SK-N-SH (cell line): ENCODE data around the gene GTF2F2. TPM values are rescaled to one million over a fixed set of nuclear protein-coding genes. Genes with fewer than 3 reads are reported as not detected.

Experiments used
- CTCF ChIA-PET: fragments of 300-600, 350-600 bp; formaldehyde crosslinking; extraction: SDS; loops from one replicate; lab custom pipeline; 2021; lab: Yijun Ruan, JAX
- POLR2A ChIA-PET: fragments of 350-600 bp; sonication (Branson Sonifier 250); formaldehyde crosslinking; extraction: SDS; loops from one replicate; lab custom pipeline; 2020; ENCODE audit warnings: antibody characterized with exemption, inconsistent platforms; lab: Yijun Ruan, JAX
- DNase-seq: peaks from one replicate; pipeline ENCODE4 v3.0.0; 2012
- H2AFZ ChIP-seq: fragments of 200-600 bp; sonication (generic); 2 replicates; pipeline ENCODE4 v1.8.1; 2016; ENCODE audit warnings: antibody characterized with exemption, mild to moderate bottlenecking, low read depth
- H3F3A ChIP-seq: fragments of 200-600 bp; sonication (generic); replicated peaks from 2 replicates; pipeline ENCODE3; 2016; ENCODE audit warnings: antibody characterized with exemption, mild to moderate bottlenecking; ENCODE audit not compliant: insufficient read depth
- H3K27ac ChIP-seq, 2 experiments: fragments of 200-500 bp in 1 of 2; fragments of 200-600 bp in 1 of 2; sonication (Bioruptor generic) in 1 of 2; sonication (generic), shearing (Covaris generic) in 1 of 2; 2 replicates each; pipeline versions ENCODE4 v1.5.1 to v1.6.1; 2014 to 2016; ENCODE audit warnings: low read depth in 2 of 2, inconsistent platforms in 1 of 2, low read length in 1 of 2, mild to moderate bottlenecking in 1 of 2, mixed read lengths in 1 of 2
- H3K27me3 ChIP-seq: fragments of 200-600 bp; sonication (generic), shearing (Covaris generic); 2 replicates; pipeline ENCODE4 v1.6.1; 2016; ENCODE audit warnings: mixed run types; ENCODE audit not compliant: insufficient read depth
- H3K36me3 ChIP-seq, 2 experiments: fragments of 200-500 bp in 1 of 2; fragments of 200-600 bp in 1 of 2; sonication (Bioruptor generic) in 1 of 2; sonication (generic) in 1 of 2; replicated peaks in 1 of 2; 2 replicates each; pipeline versions ENCODE3 to v1.5.1; 2014 to 2016; ENCODE audit warnings: low read length in 1 of 2, mild to moderate bottlenecking in 1 of 2; ENCODE audit not compliant: insufficient read depth in 2 of 2, control insufficient read depth in 1 of 2
- H3K4me1 ChIP-seq, 2 experiments: fragments of 200-500 bp in 1 of 2; fragments of 200-600 bp in 1 of 2; sonication (Bioruptor generic) in 1 of 2; sonication (generic), shearing (Covaris generic) in 1 of 2; 2 replicates each; pipeline versions ENCODE4 v1.5.1 to v1.6.1; 2014 to 2016; ENCODE audit warnings: low read depth in 1 of 2, low read length in 1 of 2, mixed run types in 1 of 2; ENCODE audit not compliant: insufficient read depth in 2 of 2, control insufficient read depth in 1 of 2
- H3K4me2 ChIP-seq: fragments of 200-600 bp; sonication (generic), shearing (Covaris generic); 2 replicates; pipeline ENCODE4 v1.6.1; 2017; ENCODE audit warnings: mixed run types
- H3K4me3 ChIP-seq, 2 experiments: fragments of 200-500 bp in 1 of 2; fragments of 200-600 bp in 1 of 2; sonication (Bioruptor generic) in 1 of 2; sonication (generic), shearing (Covaris generic) in 1 of 2; 2 replicates each; pipeline versions ENCODE4 v1.5.1 to v1.8.1; 2014 to 2016; ENCODE audit warnings: low read depth in 2 of 2, inconsistent platforms in 1 of 2, low read length in 1 of 2, mild to moderate bottlenecking in 1 of 2, mixed read lengths in 1 of 2, moderate library complexity in 1 of 2
- H3K79me2 ChIP-seq: fragments of 200-600 bp; sonication (generic); 2 replicates; pipeline ENCODE4 v1.8.1; 2017; ENCODE audit warnings: mild to moderate bottlenecking; ENCODE audit not compliant: insufficient read depth
- H3K9ac ChIP-seq: fragments of 200-600 bp; sonication (generic); 2 replicates; pipeline ENCODE4 v1.6.1; 2017; ENCODE audit warnings: mixed run types
- H3K9me2 ChIP-seq: fragments of 200-600 bp; sonication (generic); 2 replicates; pipeline ENCODE4 v1.6.1; 2017; ENCODE audit warnings: mixed run types
- H3K9me3 ChIP-seq: fragments of 200-600 bp; sonication (generic); 2 replicates; pipeline ENCODE4 v1.6.1; 2017; ENCODE audit warnings: mixed run types, mild to moderate bottlenecking, moderate library complexity
- H4K20me1 ChIP-seq: fragments of 200-600 bp; sonication (generic); 2 replicates; pipeline ENCODE4 v1.6.1; 2017; ENCODE audit warnings: mild to moderate bottlenecking, mixed run types; ENCODE audit not compliant: insufficient read depth
- CHD2 ChIP-seq: fragments of 150-350 bp; IDR thresholded peaks from 2 replicates; pipeline ENCODE4 v1.6.1; 2018; ENCODE audit warnings: low read length; ENCODE audit not compliant: partially characterized antibody
- CTCF ChIP-seq: fragments of 200-600 bp; sonication (generic); IDR thresholded peaks from 2 replicates; pipeline ENCODE4 v1.6.1; 2017; ENCODE audit warnings: antibody characterized with exemption, mild to moderate bottlenecking, moderate library complexity
- ELF1 ChIP-seq: IDR thresholded peaks from 2 replicates; pipeline ENCODE4 v1.4.0; 2012
- EP300 ChIP-seq, 2 experiments: IDR thresholded peaks; 2 replicates each; pipeline versions ENCODE4 v1.4.0 to v1.6.1; 2012; ENCODE audit warnings: borderline replicate concordance in 1 of 2, low read depth in 1 of 2, low read length in 1 of 2
- EZH2phosphoT487 ChIP-seq: fragments of 200-600 bp; sonication (generic); IDR thresholded peaks from 2 replicates; pipeline ENCODE4 v1.6.1; 2017; ENCODE audit warnings: low read depth, mixed run types, mild to moderate bottlenecking, antibody characterized with exemption, moderate library complexity, borderline replicate concordance
- FOSL2 ChIP-seq: IDR thresholded peaks from 2 replicates; pipeline ENCODE4 v1.4.0; 2012; ENCODE audit warnings: low read depth, mild to moderate bottlenecking, moderate library complexity, borderline replicate concordance
- FOXJ3 ChIP-seq: sonication (generic); formaldehyde crosslinking; IDR thresholded peaks from 2 replicates; pipeline ENCODE4 v1.5.1; 2020; ENCODE audit warnings: mild to moderate bottlenecking, missing genetic modification reagents
- FOXM1 ChIP-seq: IDR thresholded peaks from 2 replicates; pipeline ENCODE4 v1.4.0; 2012; ENCODE audit warnings: low read depth, mild to moderate bottlenecking
- GABPA ChIP-seq: IDR thresholded peaks from 2 replicates; pipeline ENCODE4 v1.4.0; 2012; ENCODE audit warnings: low read depth, mild to moderate bottlenecking
- IRF3 ChIP-seq: fragments of 150-350 bp; IDR thresholded peaks from 2 replicates; pipeline ENCODE4 v1.6.1; 2016; ENCODE audit warnings: mild to moderate bottlenecking, low read depth, low read length
- JUND ChIP-seq: IDR thresholded peaks from 2 replicates; pipeline ENCODE4 v1.4.0; 2012
- MAX ChIP-seq: IDR thresholded peaks from 2 replicates; pipeline ENCODE4 v1.4.0; 2012; ENCODE audit warnings: low read depth
- MEF2A ChIP-seq: IDR thresholded peaks from 2 replicates; pipeline ENCODE4 v1.4.0; 2012; ENCODE audit warnings: low read depth, borderline replicate concordance
- NFIC ChIP-seq: IDR thresholded peaks from 2 replicates; pipeline ENCODE4 v1.4.0; 2012; ENCODE audit warnings: borderline replicate concordance
- PBX3 ChIP-seq: IDR thresholded peaks from 2 replicates; pipeline ENCODE4; 2012
- POLR2AphosphoS5 ChIP-seq: IDR thresholded peaks from 2 replicates; pipeline ENCODE4 v1.6.1; 2012; ENCODE audit warnings: low read depth, low read length
- RAD21 ChIP-seq: IDR thresholded peaks from 2 replicates; pipeline ENCODE4 v1.6.1; 2012; ENCODE audit warnings: mild to moderate bottlenecking, low read length
- REST ChIP-seq: IDR thresholded peaks from 2 replicates; pipeline ENCODE4 v1.6.1; 2012; ENCODE audit warnings: mild to moderate bottlenecking, low read depth, low read length, moderate library complexity
- USF1 ChIP-seq: IDR thresholded peaks from 2 replicates; pipeline ENCODE4 v1.4.0; 2012; ENCODE audit warnings: low read depth, borderline replicate concordance
- USF2 ChIP-seq: fragments of 150-350 bp; IDR thresholded peaks from 2 replicates; pipeline ENCODE4 v1.6.1; 2017; ENCODE audit warnings: antibody characterized with exemption, low read length, low read depth, borderline replicate concordance
- YY1 ChIP-seq: IDR thresholded peaks from 2 replicates; pipeline ENCODE4 v1.4.0; 2012; ENCODE audit warnings: low read depth, mild to moderate bottlenecking
- ZBTB33 ChIP-seq: IDR thresholded peaks from 2 replicates; pipeline ENCODE4 v1.4.0; 2012; ENCODE audit warnings: low read depth, borderline replicate concordance
- WGBS: methylation state at CpG from one replicate; pipeline ENCODE4 v1.1.6; 2017; ENCODE audit warnings: low lambda C conversion rate; 5-methylcytosine and 5-hydroxymethylcytosine counted together
- polyA plus RNA-seq, 3 experiments: library from polyadenylated mRNA; depleted of rRNA; stranded (reverse); fragments of >200 nt; gene quantifications; 2 replicates each; pipeline ENCODE4 v1.2.3, GENCODE V29; 2012

Gene GTF2F2
- polyA plus RNA-seq, 1 of the 3 experiments (the other 2 are of a cell fraction) = 24.2 TPM

- Histone ChIP-seq H3K79me2 (no peaks in the 10 kb centered on the region), H3K4me3 (no peak overlapping the region), H3F3A (peaks cover 37% of the 10 kb centered on the region), H4K20me1 (no peaks in the 10 kb centered on the region), H3K4me2 (0 out of 2 replicates have a peak overlapping the region, but pooled peaks have one; percentile 21), H3K27me3 (no peaks in the 10 kb centered on the region), H3K36me3 (no peaks in the 10 kb centered on the region), H3K9me2 (no peaks in the 10 kb centered on the region), H3K9ac (no peak overlapping the region; the same call in 1 of the 2 replicates), H3K27ac (peak overlapping the region in 1 of 2 experiments; percentile 77; a peak in 2 of 4 replicates), H3K9me3 (no peaks in the 10 kb centered on the region), H2AFZ (no peak overlapping the region), H3K4me1 (peaks cover 2 to 37% of the 10 kb centered on the region in 2 experiments; a peak in 3 of 4 replicates)
- CTCF ChIA-PET = interaction anchor here (1.2 kb wide), 1 partner anchor 279 kb away, joined by 7 read pairs; no protein-coding TSS in a partner anchor
- POLR2A ChIA-PET = no interaction called here
- DNase-seq = no peak
- WGBS = 52% methylated on average over 4 of the region's 4 CpGs
- no peak for TF ChIP-seq IRF3
- peak; percentile 84 for TF ChIP-seq FOSL2
- TF ChIP-seq YY1 = no peak
- TF ChIP-seq CHD2 = no peak
- no peak for TF ChIP-seq CTCF
- TF ChIP-seq RAD21 = no peak
- no peak for TF ChIP-seq GABPA
- peak; percentile 76 for TF ChIP-seq PBX3
- TF ChIP-seq MAX = peak; percentile 42; the same call in 1 of the 2 replicates
- TF ChIP-seq USF1 = no peak
- TF ChIP-seq POLR2AphosphoS5 = 0 out of 2 replicates have a peak, but pooled peaks have one; percentile 33
- no peak for TF ChIP-seq ZBTB33
- TF ChIP-seq EZH2phosphoT487 = no peak
- TF ChIP-seq REST = no peak
- TF ChIP-seq FOXJ3 = no peak
- TF ChIP-seq ELF1 = no peak
- no peak for TF ChIP-seq NFIC
- TF ChIP-seq FOXM1 = no peak
- no peak for TF ChIP-seq MEF2A
- peak; percentile 65 for TF ChIP-seq JUND
- no peak for TF ChIP-seq USF2
- TF ChIP-seq EP300 (IDR thresholded peaks at IDR 0.05; ENCODE audit: borderline replicate concordance in 1 of 2, low read depth in 1 of 2, low read length in 1 of 2) = peak in 1 of 2 experiments; percentile 43; a peak in 1 of 4 replicates
Observed at GRCh38 chr13:45325806-45326205, 205.5 kb downstream of the GTF2F2 start.
